Spleen (tissue), 7 donors: ENCODE data around the gene INHA.

Source experiments
- POLR2A ChIP-seq, 3 donors: fragments of 450-650 bp; IDR thresholded peaks; one replicate each; pipeline ENCODE4 v1.5.1; 2017; ENCODE audit warnings: antibody characterized with exemption in 3 of 3, mild to moderate bottlenecking in 1 of 3
- POLR2AphosphoS5 ChIP-seq, 3 donors: sonication (generic); formaldehyde crosslinking; IDR thresholded peaks; one replicate each; pipeline ENCODE4 v1.5.1; 2017; ENCODE audit warnings: antibody characterized with exemption in 3 of 3
- TF ChIP-seq, protein P1 (sequence below), 11 experiments: fragments of 200-600 bp in 7 of 11; fragments of 450-650 bp in 4 of 11; sonication (generic) in 4 of 11; IDR thresholded peaks in 8 of 11; conservative IDR thresholded peaks in 3 of 11; 1 replicate in 7 of 11; 2 replicates in 4 of 11; pipeline versions ENCODE4 v1.4.0 to v1.8.0; 2016 to 2021; ENCODE audit warnings: antibody characterized with exemption in 11 of 11, inconsistent platforms in 4 of 11, mild to moderate bottlenecking in 1 of 11
- donor health status: DM: no; HTN: no; CAD: no; lungs with moderate emphysema.
- donor health status: DM: no; HTN: no; CAD: no.
- donor health status: DM: no; HTN: no; CAD: no.

DNA sequence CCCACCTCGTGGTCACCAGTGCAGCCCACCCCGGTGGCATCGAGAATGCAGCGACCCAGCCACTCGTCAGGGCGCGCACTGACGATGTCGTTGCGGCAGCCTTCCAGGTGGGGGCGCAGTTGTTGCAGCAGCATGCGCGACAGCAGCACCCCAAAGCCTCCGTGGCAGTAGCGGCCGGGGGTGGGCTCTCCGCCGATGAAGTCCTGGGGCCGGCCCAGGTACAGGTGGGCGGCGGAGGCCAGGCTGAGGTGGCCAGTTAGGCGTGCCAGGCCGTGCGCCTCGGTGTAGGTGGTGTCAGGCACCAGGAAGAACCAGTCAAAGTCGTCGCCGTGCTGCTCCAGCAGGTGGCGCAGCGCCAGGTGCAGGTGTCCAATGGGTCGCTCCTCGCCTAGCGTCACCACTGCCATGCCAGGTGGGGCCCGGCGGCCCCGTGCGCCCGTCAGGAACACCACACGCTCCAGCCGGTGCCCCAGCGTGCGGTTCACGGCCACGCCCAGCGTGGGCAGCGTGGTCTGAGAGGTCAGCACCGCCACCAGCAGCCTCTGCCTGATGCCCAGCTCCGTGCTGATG lies 30.4 kb upstream of the INHA start:
- TF ChIP-seq POLR2A (IDR thresholded peaks at IDR 0.05), result no peak
- TF ChIP-seq, protein P1, sequence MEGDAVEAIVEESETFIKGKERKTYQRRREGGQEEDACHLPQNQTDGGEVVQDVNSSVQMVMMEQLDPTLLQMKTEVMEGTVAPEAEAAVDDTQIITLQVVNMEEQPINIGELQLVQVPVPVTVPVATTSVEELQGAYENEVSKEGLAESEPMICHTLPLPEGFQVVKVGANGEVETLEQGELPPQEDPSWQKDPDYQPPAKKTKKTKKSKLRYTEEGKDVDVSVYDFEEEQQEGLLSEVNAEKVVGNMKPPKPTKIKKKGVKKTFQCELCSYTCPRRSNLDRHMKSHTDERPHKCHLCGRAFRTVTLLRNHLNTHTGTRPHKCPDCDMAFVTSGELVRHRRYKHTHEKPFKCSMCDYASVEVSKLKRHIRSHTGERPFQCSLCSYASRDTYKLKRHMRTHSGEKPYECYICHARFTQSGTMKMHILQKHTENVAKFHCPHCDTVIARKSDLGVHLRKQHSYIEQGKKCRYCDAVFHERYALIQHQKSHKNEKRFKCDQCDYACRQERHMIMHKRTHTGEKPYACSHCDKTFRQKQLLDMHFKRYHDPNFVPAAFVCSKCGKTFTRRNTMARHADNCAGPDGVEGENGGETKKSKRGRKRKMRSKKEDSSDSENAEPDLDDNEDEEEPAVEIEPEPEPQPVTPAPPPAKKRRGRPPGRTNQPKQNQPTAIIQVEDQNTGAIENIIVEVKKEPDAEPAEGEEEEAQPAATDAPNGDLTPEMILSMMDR (IDR thresholded peaks at IDR 0.05 in 8 of 11, conservative IDR thresholded peaks at IDR 0.05 in 3 of 11), result peak; percentile 80 to 98 (median 94)
- peak in 2 of 3 donors; percentile 53 to 66 for TF ChIP-seq POLR2AphosphoS5 (IDR thresholded peaks at IDR 0.05)
